Fibroblast of lung (primary cell): ENCODE results near the gene SPOCD1.

Source experiments
- EZH2 ChIP-seq: IDR thresholded peaks from 2 replicates; pipeline ENCODE4 v1.5.1; 2012; ENCODE audit warnings: low read length, control low read depth, mild to moderate bottlenecking; ENCODE audit errors: missing control alignments
- TF ChIP-seq, protein P1 (sequence below), 2 donors: IDR thresholded peaks in 1 of 2; conservative IDR thresholded peaks in 1 of 2; 1 replicate in 1 of 2; 2 replicates in 1 of 2; pipeline ENCODE4 v1.5.1; 2011 to 2012; ENCODE audit warnings: low read length in 2 of 2, control low read depth in 1 of 2, inconsistent platforms in 1 of 2, low read depth in 1 of 2, mild to moderate bottlenecking in 1 of 2

DNA sequence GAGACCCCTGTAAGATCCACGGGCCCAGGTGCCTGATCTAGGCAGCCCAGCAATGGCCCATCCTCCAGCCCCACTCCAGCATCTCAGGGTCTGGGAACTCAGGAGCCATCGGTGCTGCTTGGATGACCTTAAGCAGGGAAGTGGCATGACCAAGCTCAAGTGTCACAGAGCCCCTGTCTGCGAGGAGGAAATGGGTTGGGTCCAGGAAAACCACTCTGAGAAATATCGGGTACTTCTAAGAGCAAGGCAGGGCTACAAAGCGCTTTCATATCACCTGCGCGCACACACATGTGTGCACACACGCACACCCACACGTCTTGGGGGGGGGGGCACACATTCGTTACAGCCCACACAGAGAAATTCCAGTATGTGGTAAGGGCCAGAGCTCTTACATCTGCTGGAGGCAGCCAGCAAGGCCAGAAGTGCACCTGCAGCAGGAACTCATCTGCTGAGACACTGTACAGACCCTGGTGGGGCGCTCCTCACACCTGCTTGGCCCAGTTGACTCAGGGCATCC lies 32.6 kb upstream of the SPOCD1 start:
- TF ChIP-seq, protein P1, sequence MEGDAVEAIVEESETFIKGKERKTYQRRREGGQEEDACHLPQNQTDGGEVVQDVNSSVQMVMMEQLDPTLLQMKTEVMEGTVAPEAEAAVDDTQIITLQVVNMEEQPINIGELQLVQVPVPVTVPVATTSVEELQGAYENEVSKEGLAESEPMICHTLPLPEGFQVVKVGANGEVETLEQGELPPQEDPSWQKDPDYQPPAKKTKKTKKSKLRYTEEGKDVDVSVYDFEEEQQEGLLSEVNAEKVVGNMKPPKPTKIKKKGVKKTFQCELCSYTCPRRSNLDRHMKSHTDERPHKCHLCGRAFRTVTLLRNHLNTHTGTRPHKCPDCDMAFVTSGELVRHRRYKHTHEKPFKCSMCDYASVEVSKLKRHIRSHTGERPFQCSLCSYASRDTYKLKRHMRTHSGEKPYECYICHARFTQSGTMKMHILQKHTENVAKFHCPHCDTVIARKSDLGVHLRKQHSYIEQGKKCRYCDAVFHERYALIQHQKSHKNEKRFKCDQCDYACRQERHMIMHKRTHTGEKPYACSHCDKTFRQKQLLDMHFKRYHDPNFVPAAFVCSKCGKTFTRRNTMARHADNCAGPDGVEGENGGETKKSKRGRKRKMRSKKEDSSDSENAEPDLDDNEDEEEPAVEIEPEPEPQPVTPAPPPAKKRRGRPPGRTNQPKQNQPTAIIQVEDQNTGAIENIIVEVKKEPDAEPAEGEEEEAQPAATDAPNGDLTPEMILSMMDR (conservative IDR thresholded peaks at IDR 0.05 in 1 of 2, IDR thresholded peaks at IDR 0.05 in 1 of 2; ENCODE audit: low read depth in 1 of 2, low read length in 2 of 2), result no peak
- TF ChIP-seq EZH2, result no peak
